Subcutaneous abdominal adipose tissue (tissue), 5 donors: ENCODE measurements around the gene C1orf21.

Experiments used
- H3K27ac ChIP-seq: one replicate; pipeline ENCODE4 v1.7.0; 2013; ENCODE audit warnings: low read depth, mild to moderate bottlenecking, inconsistent platforms, low read length, moderate library complexity
- H3K27me3 ChIP-seq, 5 donors: one replicate each; pipeline ENCODE4 v1.7.0; 2013; ENCODE audit warnings: low read length in 5 of 5, inconsistent platforms in 1 of 5; ENCODE audit not compliant: control insufficient read depth in 5 of 5, insufficient read depth in 4 of 5
- H3K36me3 ChIP-seq, 5 donors: one replicate each; pipeline ENCODE4 v1.7.0; 2013; ENCODE audit warnings: low read length in 5 of 5; ENCODE audit not compliant: control insufficient read depth in 5 of 5, insufficient read depth in 5 of 5
- H3K4me1 ChIP-seq, 5 donors: one replicate each; pipeline ENCODE4 v1.7.0; 2013; ENCODE audit warnings: low read length in 5 of 5, mild to moderate bottlenecking in 3 of 5, moderate library complexity in 1 of 5; ENCODE audit not compliant: control insufficient read depth in 5 of 5, insufficient read depth in 5 of 5
- H3K4me3 ChIP-seq, 5 donors: one replicate each; pipeline ENCODE4 v1.7.0; 2013; ENCODE audit warnings: low read length in 5 of 5, low read depth in 1 of 5
- H3K9ac ChIP-seq, 5 donors: one replicate each; pipeline ENCODE4 v1.7.0; 2013; ENCODE audit warnings: low read length in 5 of 5, mild to moderate bottlenecking in 4 of 5, moderate library complexity in 3 of 5
- H3K9me3 ChIP-seq, 5 donors: one replicate each; pipeline ENCODE4 v1.7.0; 2013; ENCODE audit warnings: low read length in 5 of 5; ENCODE audit not compliant: control insufficient read depth in 5 of 5
- donor health status: healthy.
- donor health status: healthy.
- donor health status: healthy.
- donor health status: healthy.
- donor health status: healthy.

The C1orf21 gene

GRCh38 chr1:184593597-184593996 is 206.8 kb downstream of the C1orf21 start:
- Histone ChIP-seq H3K36me3 (peaks cover 0 to 4% (median 0%) of the 10 kb centered on the region in 5 donors), H3K4me3 (no peak overlapping the region), H3K27me3 (no peaks in the 10 kb centered on the region), H3K9ac (no peak overlapping the region), H3K9me3 (no peaks in the 10 kb centered on the region), H3K27ac (no peak overlapping the region), H3K4me1 (peaks cover 0 to 6% (median 0%) of the 10 kb centered on the region in 5 donors)

DNA sequence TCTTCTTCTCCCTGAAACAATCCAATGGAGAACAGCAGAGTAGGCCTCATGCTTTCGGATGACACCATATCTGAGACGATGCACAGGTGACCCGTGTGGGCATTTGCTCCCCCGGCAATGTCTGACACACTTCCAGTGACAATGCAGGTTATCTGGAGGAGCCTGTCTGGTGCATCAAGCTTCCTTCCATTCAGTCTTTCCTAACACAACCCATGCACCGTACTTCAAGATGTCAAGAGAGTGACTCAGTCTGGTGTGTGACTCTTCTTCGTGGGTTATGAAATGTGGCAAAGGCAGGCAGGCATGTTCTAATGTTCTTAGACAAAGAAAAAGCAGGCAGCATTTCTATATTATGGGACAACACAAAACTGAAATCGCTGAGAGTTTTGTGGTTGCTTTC is 208.8 kb downstream of the C1orf21 start:
- no peaks in the 10 kb centered on the region for H3K9me3 ChIP-seq
- peaks cover 0 to 6% (median 0%) of the 10 kb centered on the region in 5 donors for H3K4me1 ChIP-seq
- no peak overlapping the region for H3K27ac ChIP-seq
- H3K36me3 ChIP-seq, result peaks cover 0 to 4% (median 0%) of the 10 kb centered on the region in 5 donors
- H3K9ac ChIP-seq, result no peak overlapping the region
- no peaks in the 10 kb centered on the region for H3K27me3 ChIP-seq
- no peak overlapping the region for H3K4me3 ChIP-seq

DNA sequence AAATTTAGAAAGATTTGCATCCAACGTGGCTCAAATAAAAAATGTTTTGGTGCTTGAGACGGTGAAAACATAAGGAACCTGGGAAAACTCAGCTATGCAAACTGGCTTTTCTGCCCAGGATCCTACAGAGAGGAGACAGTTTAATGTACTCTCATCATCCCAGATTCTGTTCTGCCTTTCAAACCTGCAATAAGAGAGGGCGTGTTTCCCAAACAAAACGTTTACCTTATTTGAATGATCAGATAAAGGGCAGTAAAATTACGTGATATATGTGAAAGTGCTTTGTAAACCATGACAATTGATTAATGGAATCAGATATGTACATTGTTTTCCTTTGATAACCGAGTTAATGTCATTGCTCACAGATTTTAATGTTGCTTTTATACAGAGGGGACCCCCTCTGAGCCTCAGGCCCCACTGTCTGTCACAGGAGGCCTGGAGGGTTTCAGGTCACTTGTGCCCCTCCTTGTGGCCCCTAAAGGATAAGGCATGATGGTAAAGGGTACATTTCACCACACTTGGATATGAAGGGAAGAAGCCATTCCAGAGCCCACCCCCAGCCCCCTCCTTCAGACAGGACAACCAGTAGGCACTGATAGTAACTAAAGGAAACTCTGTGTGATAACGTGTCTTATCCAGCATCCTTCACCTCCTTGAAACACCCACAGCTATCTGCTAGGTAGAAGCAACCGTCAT is 210.3 kb downstream of the C1orf21 start:
- H3K4me3 ChIP-seq, result no peak overlapping the region
- no peaks in the 10 kb centered on the region for H3K9me3 ChIP-seq
- peaks cover 0 to 4% (median 0%) of the 10 kb centered on the region in 5 donors for H3K36me3 ChIP-seq
- no peaks in the 10 kb centered on the region for H3K27me3 ChIP-seq
- H3K4me1 ChIP-seq, result peaks cover 0 to 6% (median 0%) of the 10 kb centered on the region in 5 donors
- no peak overlapping the region for H3K9ac ChIP-seq
- H3K27ac ChIP-seq, result no peak overlapping the region

DNA sequence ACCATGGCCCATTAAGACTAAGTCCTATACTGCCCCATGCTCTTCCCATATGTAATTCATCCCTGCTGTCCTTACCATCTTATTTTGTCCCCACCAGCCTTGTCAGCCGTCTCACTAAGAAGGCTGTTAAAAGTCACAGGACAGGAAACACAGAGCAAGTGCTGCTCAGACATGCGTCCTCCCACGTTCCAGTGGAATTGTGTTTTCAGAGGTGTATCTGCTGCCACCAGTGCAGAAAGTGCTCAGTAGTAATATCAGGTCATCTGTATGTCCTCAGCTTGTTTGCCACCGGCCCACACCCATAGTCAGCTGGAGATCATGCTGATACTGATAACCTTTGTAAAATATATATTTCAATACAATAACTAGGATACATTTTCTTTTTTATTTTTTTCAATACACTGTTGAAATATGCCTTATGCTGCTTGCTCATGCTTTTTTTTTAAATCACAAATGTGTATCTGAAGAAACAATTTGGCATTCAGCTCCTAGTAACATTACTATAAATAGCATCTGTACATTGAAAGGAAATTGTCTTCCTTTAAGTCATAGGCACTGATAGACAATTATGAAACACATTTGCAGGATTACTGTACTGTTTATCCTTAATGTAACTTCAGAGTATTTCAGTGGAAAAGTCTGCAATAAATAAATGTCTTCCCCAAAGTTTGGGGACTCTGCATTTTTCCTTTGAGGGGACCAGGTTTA is 211.0 kb downstream of the C1orf21 start:
- peaks cover 0 to 6% (median 0%) of the 10 kb centered on the region in 5 donors for H3K4me1 ChIP-seq
- H3K9me3 ChIP-seq, result no peaks in the 10 kb centered on the region
- H3K9ac ChIP-seq, result no peak overlapping the region
- H3K4me3 ChIP-seq, result no peak overlapping the region
- peaks cover 0 to 3% (median 0%) of the 10 kb centered on the region in 5 donors for H3K36me3 ChIP-seq
- H3K27me3 ChIP-seq, result no peaks in the 10 kb centered on the region
- H3K27ac ChIP-seq, result no peak overlapping the region

GRCh38 chr1:184598403-184599193 is 211.8 kb downstream of the C1orf21 start:
- Histone ChIP-seq H3K4me3 (no peak overlapping the region), H3K36me3 (no peaks in the 10 kb centered on the region), H3K9ac (no peak overlapping the region), H3K4me1 (peaks cover 0 to 6% (median 0%) of the 10 kb centered on the region in 5 donors), H3K27ac (no peak overlapping the region), H3K27me3 (no peaks in the 10 kb centered on the region), H3K9me3 (no peaks in the 10 kb centered on the region)

GRCh38 chr1:184604152-184604900 is 217.5 kb downstream of the C1orf21 start:
- no peaks in the 10 kb centered on the region for H3K9me3 ChIP-seq

GRCh38 chr1:184605941-184606340 is 219.1 kb downstream of the C1orf21 start:
- peaks cover 0 to 9% (median 0%) of the 10 kb centered on the region in 5 donors for H3K4me1 ChIP-seq
- no peak overlapping the region for H3K9ac ChIP-seq
- no peak overlapping the region for H3K4me3 ChIP-seq
- no peaks in the 10 kb centered on the region for H3K27me3 ChIP-seq
- H3K27ac ChIP-seq, result no peak overlapping the region
- H3K9me3 ChIP-seq, result no peaks in the 10 kb centered on the region
- H3K36me3 ChIP-seq, result no peaks in the 10 kb centered on the region

More at GRCh38 chr1:184604152-184604900, 217.5 kb downstream of the C1orf21 start:
- Histone ChIP-seq H3K4me1 (peaks cover 0 to 8% (median 0%) of the 10 kb centered on the region in 5 donors), H3K36me3 (no peaks in the 10 kb centered on the region), H3K27me3 (no peaks in the 10 kb centered on the region), H3K4me3 (no peak overlapping the region), H3K9ac (no peak overlapping the region), H3K27ac (no peak overlapping the region)

DNA sequence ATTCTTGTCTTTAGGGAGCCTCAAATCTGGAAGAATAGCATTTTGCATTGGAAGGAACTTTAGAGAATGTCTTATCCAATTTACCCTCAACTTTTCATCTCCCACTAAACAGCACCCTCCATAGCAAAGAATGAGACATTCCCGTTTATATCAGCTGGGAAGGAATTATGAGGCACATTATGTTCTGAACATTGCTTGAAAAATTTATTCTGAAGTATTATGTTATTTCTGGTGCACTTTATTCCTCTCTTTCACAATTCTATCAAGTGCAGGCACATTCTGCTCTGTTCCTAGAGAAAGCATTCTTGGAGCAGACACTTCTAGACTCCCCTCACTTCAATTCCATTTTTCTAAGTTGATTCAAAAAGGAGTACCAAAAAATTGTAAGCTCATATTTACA is 220.0 kb downstream of the C1orf21 start:
- no peak overlapping the region for H3K27ac ChIP-seq
- no peak overlapping the region for H3K4me3 ChIP-seq

GRCh38 chr1:184608581-184608980 is 221.8 kb downstream of the C1orf21 start:
- Histone ChIP-seq H3K36me3 (no peaks in the 10 kb centered on the region), H3K4me3 (no peak overlapping the region), H3K4me1 (peaks cover 0 to 16% (median 0%) of the 10 kb centered on the region in 5 donors), H3K9ac (no peak overlapping the region), H3K9me3 (no peaks in the 10 kb centered on the region), H3K27ac (no peak overlapping the region), H3K27me3 (no peaks in the 10 kb centered on the region)

More for the DNA sequence above, 220.0 kb downstream of the C1orf21 start:
- no peak overlapping the region for H3K9ac ChIP-seq
- peaks cover 0 to 16% (median 0%) of the 10 kb centered on the region in 5 donors for H3K4me1 ChIP-seq
- no peaks in the 10 kb centered on the region for H3K27me3 ChIP-seq
- no peaks in the 10 kb centered on the region for H3K9me3 ChIP-seq
- no peaks in the 10 kb centered on the region for H3K36me3 ChIP-seq
